Esophagus muscularis mucosa (tissue), 3 donors: ENCODE data around the gene ABI2.

ENCODE experiments used
- POLR2A ChIP-seq: fragments of 450-650 bp; IDR thresholded peaks from one replicate; pipeline ENCODE4 v1.6.1; 2017; ENCODE audit warnings: antibody characterized with exemption, moderate library complexity, mild to moderate bottlenecking, low read depth
- TF ChIP-seq, protein P1 (sequence below), 3 experiments: fragments of 200-600 bp in 2 of 3; fragments of 450-650 bp in 1 of 3; sonication (generic) in 2 of 3; IDR thresholded peaks; one replicate each; pipeline ENCODE4 v1.5.1; 2017 to 2019; ENCODE audit warnings: antibody characterized with exemption in 3 of 3, mild to moderate bottlenecking in 2 of 3, moderate library complexity in 1 of 3

- TF ChIP-seq, protein P1, sequence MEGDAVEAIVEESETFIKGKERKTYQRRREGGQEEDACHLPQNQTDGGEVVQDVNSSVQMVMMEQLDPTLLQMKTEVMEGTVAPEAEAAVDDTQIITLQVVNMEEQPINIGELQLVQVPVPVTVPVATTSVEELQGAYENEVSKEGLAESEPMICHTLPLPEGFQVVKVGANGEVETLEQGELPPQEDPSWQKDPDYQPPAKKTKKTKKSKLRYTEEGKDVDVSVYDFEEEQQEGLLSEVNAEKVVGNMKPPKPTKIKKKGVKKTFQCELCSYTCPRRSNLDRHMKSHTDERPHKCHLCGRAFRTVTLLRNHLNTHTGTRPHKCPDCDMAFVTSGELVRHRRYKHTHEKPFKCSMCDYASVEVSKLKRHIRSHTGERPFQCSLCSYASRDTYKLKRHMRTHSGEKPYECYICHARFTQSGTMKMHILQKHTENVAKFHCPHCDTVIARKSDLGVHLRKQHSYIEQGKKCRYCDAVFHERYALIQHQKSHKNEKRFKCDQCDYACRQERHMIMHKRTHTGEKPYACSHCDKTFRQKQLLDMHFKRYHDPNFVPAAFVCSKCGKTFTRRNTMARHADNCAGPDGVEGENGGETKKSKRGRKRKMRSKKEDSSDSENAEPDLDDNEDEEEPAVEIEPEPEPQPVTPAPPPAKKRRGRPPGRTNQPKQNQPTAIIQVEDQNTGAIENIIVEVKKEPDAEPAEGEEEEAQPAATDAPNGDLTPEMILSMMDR (IDR thresholded peaks at IDR 0.05): no peak
- TF ChIP-seq POLR2A: no peak
Observed at GRCh38 chr2:203376173-203376572, 48.0 kb downstream of the ABI2 start.
